PC-9 (cell line): ENCODE data around the gene INTS1. TPM values are rescaled to one million over a fixed set of nuclear protein-coding genes. Genes with fewer than 3 reads are reported as not detected.

ENCODE experiments used
- BruUV-seq: library from RNA; stranded (reverse); fragments of 400-500 nt; replicated peaks from 2 replicates; lab custom pipeline; 2021; lab: Mats Ljungman, UMichigan
- CTCF ChIA-PET: fragments of 300-600 bp; sonication (Branson Sonifier 250); formaldehyde crosslinking; loops from one replicate; lab custom pipeline; 2022; ENCODE audit warnings: antibody characterized with exemption; lab: Charles Lee
- POLR2A ChIA-PET: fragments of 300-600 bp; sonication (Branson Sonifier 250); formaldehyde crosslinking; loops from one replicate; lab custom pipeline; 2022; ENCODE audit warnings: antibody characterized with exemption; ENCODE audit not compliant: unreplicated experiment; lab: Charles Lee
- DNase-seq, 2 experiments: peaks; one replicate each; pipeline versions ENCODE4 v3.0.0 to v3.0.0-alpha.2; 2015 to 2022; ENCODE audit warnings: mixed read lengths in 1 of 2
- H2AFZ ChIP-seq: fragments of 200-600 bp; sonication (generic); 2 replicates; pipeline ENCODE4 v1.8.1; 2017; ENCODE audit warnings: antibody characterized with exemption
- H3F3A ChIP-seq: fragments of 200-600 bp; sonication (generic); 2 replicates; pipeline ENCODE4 v1.8.1; 2017; ENCODE audit warnings: antibody characterized with exemption, mild to moderate bottlenecking, low read depth; ENCODE audit not compliant: insufficient read depth
- H3K27ac ChIP-seq: fragments of 200-600 bp; sonication (generic); 2 replicates; pipeline ENCODE4 v1.6.1; 2016; ENCODE audit warnings: mixed run types
- H3K27me3 ChIP-seq: fragments of 200-600 bp; sonication (generic); 2 replicates; pipeline ENCODE4 v1.6.1; 2016; ENCODE audit warnings: low read depth, mixed run types; ENCODE audit not compliant: insufficient read depth
- H3K36me3 ChIP-seq: fragments of 200-600 bp; sonication (generic); 2 replicates; pipeline ENCODE4 v1.6.1; 2016; ENCODE audit warnings: low read depth, mixed run types
- H3K4me1 ChIP-seq: fragments of 200-600 bp; sonication (generic); replicated peaks from 2 replicates; pipeline ENCODE4 v1.6.1; 2016; ENCODE audit warnings: mixed run types; ENCODE audit not compliant: insufficient read depth
- H3K4me2 ChIP-seq: fragments of 200-600 bp; sonication (generic); 2 replicates; pipeline ENCODE4 v1.6.1; 2017; ENCODE audit warnings: mixed run types
- H3K4me3 ChIP-seq: fragments of 200-600 bp; sonication (generic); 2 replicates; pipeline ENCODE4 v1.6.1; 2016; ENCODE audit warnings: mixed run types
- H3K79me2 ChIP-seq: fragments of 200-600 bp; sonication (generic); 2 replicates; pipeline ENCODE4 v1.6.1; 2017; ENCODE audit warnings: low read depth, mixed run types
- H3K9me2 ChIP-seq: fragments of 200-600 bp; sonication (generic); 2 replicates; pipeline ENCODE4 v1.8.1; 2017; ENCODE audit warnings: mild to moderate bottlenecking; ENCODE audit not compliant: insufficient read depth
- H3K9me3 ChIP-seq: fragments of 200-600 bp; sonication (generic); 2 replicates; pipeline ENCODE4 v1.8.1; 2016; ENCODE audit warnings: low read depth; ENCODE audit not compliant: insufficient read depth
- H4K20me1 ChIP-seq: fragments of 200-600 bp; sonication (generic); 2 replicates; pipeline ENCODE4 v1.8.1; 2017; ENCODE audit not compliant: insufficient read depth
- CTCF ChIP-seq: fragments of 200-600 bp; sonication (generic); conservative IDR thresholded peaks from 2 replicates; pipeline ENCODE4 v1.6.1; 2017; ENCODE audit warnings: mixed run types, antibody characterized with exemption, mild to moderate bottlenecking, moderate library complexity
- EZH2 ChIP-seq: fragments of 200-600 bp; sonication (generic); IDR thresholded peaks from 2 replicates; pipeline ENCODE4 v1.8.0; 2017; ENCODE audit warnings: antibody characterized with exemption, low read depth
- intact Hi-C: fragments of 100-400 bp; cut with micrococcal nuclease; formaldehyde crosslinking; loops from one replicate; pipeline ENCODE4 v1.10.0; 2022; ENCODE audit not compliant: unreplicated experiment
- total RNA-seq: library from RNA; stranded (reverse); gene quantifications from 2 replicates; pipeline ENCODE4 v1.2.3, GENCODE V29; 2021

INTS1 gene
- total RNA-seq, 1 experiment from 2014 or later, result 124 TPM

DNA sequence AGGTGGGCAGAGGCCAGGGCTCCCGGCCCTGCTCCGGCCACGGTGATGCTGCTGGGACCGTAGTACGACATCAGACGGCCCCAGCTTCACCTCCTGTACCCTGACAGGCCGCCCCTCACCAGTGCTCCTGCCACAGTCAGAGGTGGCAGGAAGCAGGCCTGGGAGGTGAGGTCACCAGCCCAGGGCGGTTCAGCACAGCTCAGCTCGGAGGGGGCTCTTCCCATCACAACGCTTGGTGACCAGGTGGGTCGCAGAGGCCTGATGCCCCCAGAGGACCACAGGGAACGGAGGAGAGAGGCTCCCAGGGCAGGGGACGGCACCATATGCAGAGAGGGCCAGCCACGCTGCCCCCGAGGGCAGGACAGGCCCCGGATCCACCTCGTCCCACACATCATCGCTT, 53.8 kb downstream of the INTS1 start:
- Histone ChIP-seq H3K27ac (no peak overlapping the region), H3K9me3 (no peaks in the 10 kb centered on the region), H3K79me2 (peaks cover 33% of the 10 kb centered on the region), H3F3A (peaks cover 11% of the 10 kb centered on the region; the same call in 1 of the 2 replicates), H3K36me3 (no peaks in the 10 kb centered on the region), H3K4me2 (no peak overlapping the region), H3K4me1 (peaks cover 12% of the 10 kb centered on the region), H4K20me1 (peaks cover 18% of the 10 kb centered on the region), H3K4me3 (no peak overlapping the region), H3K27me3 (no peaks in the 10 kb centered on the region), H3K9me2 (no peaks in the 10 kb centered on the region), H2AFZ (no peak overlapping the region)
- no TSS peak for BruUV-seq
- DNase-seq, result no peak
- intact Hi-C loops, result loop anchor here (10.0 kb wide), 1 partner anchor 616 kb away; the partner anchor contains the start of gene SUN1
- POLR2A ChIA-PET, result no interaction called here
- TF ChIP-seq CTCF (no peak), EZH2 (no peak)
- CTCF ChIA-PET, result no interaction called here

- Histone ChIP-seq H3K9me3 (no peaks in the 10 kb centered on the region), H3K27me3 (no peaks in the 10 kb centered on the region), H3K4me1 (peaks cover 10% of the 10 kb centered on the region), H3K9me2 (no peaks in the 10 kb centered on the region), H3K36me3 (no peaks in the 10 kb centered on the region), H3F3A (peaks cover 11% of the 10 kb centered on the region; the same call in 1 of the 2 replicates), H4K20me1 (peaks cover 17% of the 10 kb centered on the region), H3K4me2 (no peak overlapping the region), H3K27ac (no peak overlapping the region), H2AFZ (no peak overlapping the region), H3K4me3 (no peak overlapping the region), H3K79me2 (peaks cover 32% of the 10 kb centered on the region)
- intact Hi-C loops, result loop anchor here (10.0 kb wide), 1 partner anchor 615 kb away; the partner anchor contains the start of gene SUN1
- no TSS peak for BruUV-seq
- POLR2A ChIA-PET, result interaction anchor here (0.7 kb wide), 1 partner anchor 23 kb away, joined by 5 read pairs; no protein-coding TSS in a partner anchor
- DNase-seq, result no peak
- CTCF ChIA-PET, result interaction anchor here (1.1 kb wide), 1 partner anchor 17 kb away, joined by 3 read pairs; no protein-coding TSS in a partner anchor
- no peak for TF ChIP-seq CTCF
Observed at GRCh38 chr7:1449951-1450350, 54.2 kb downstream of the INTS1 start.

DNA sequence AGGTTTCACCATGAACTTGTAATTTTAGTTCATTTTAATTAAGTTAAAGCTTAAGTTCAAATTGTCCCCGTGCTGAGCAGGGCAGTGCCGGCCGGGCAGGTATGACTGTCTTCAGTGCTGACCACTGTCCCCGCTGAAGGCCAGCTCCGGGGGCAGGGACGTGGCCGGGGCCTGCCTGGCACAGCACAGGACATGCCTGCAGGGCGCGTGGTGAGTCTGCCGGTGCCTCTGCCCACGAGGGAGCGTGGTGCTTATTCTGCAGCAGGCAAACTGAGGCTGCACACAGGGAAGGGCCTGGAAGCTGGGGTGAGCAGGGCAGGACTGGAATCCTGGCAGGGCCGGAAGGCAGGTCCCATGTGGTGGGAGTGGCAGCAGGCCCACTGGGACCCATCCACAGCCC, 54.7 kb downstream of the INTS1 start:
- peaks cover 6% of the 10 kb centered on the region for H3K4me1 ChIP-seq

More for the DNA sequence above, 54.7 kb downstream of the INTS1 start:
- no TSS peak for BruUV-seq
- Histone ChIP-seq H4K20me1 (peaks cover 12% of the 10 kb centered on the region), H3K9me3 (no peaks in the 10 kb centered on the region), H3K4me3 (no peak overlapping the region), H3K4me2 (no peak overlapping the region), H2AFZ (no peak overlapping the region), H3K36me3 (no peaks in the 10 kb centered on the region), H3K27ac (no peak overlapping the region), H3K79me2 (peaks cover 27% of the 10 kb centered on the region), H3K9me2 (no peaks in the 10 kb centered on the region), H3F3A (peaks cover 7% of the 10 kb centered on the region; the same call in 1 of the 2 replicates), H3K27me3 (no peaks in the 10 kb centered on the region)
- intact Hi-C loops, result no loop called here
- ChIA-PET POLR2A (interaction anchor here (0.7 kb wide), 1 partner anchor 23 kb away, joined by 5 read pairs; no protein-coding TSS in a partner anchor), CTCF (interaction anchor here (1.1 kb wide), 1 partner anchor 17 kb away, joined by 3 read pairs; no protein-coding TSS in a partner anchor)
- DNase-seq, result no peak
- TF ChIP-seq EZH2 (no peak), CTCF (no peak)
